ENCODE results near the gene HOXB5.

HOXB5 gene

DNA sequence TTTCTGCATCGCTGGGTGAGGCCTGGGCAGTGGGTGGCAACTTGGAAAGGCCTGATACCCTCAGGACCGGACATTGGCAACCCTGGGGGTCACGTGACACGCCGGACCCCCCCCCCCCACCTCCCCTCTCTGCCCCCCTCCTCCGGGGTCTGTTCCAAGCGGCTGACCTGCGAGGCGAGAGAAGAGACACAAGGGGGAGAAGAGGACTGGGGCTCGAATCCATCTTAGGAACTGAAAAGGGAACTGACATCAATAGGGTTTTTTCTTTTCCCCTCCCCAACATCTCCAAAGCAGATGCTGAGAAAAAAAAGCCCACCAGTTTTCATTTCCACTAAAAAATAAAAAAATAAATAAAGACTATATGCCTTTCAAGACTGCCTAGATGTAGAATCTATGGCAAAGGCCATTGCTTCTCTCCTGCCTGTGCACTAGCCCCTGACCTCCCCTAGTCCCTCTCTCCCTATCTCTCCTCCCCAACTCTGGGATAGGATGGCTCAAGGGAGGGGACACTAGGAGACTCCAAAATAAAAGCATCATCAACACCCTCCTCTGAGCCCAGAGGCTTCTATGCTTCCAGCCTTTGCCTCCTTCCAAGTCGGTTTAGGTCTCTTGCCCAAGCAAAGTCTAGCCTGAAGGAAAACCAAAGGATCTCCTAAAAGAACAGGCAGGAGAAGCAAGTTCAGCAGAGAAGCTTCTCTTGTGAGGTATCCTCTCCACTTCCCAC, 41.0 kb downstream of the HOXB5 start:
- no peak for TF ChIP-seq CTCF (IDR thresholded peaks at IDR 0.05; ENCODE audit: low read depth, low read length, missing control alignments)
- no peak overlapping the region for H3K4me3 ChIP-seq (replicated peaks; ENCODE audit: low read depth, low read length)
- DNase-seq (ENCODE audit: extremely low read depth, low read depth) = no peak

GRCh38 chr17:48551596-48552465, 41.7 kb downstream of the HOXB5 start:
- no peak for DNase-seq (ENCODE audit: extremely low read depth, low read depth)
- no peak for TF ChIP-seq CTCF (IDR thresholded peaks at IDR 0.05; ENCODE audit: low read depth, low read length, missing control alignments)
- H3K4me3 ChIP-seq (replicated peaks; ENCODE audit: low read depth, low read length) = no peak overlapping the region

GRCh38 chr17:48551214-48551555, 42.4 kb downstream of the HOXB5 start:
- no peak for TF ChIP-seq CTCF (IDR thresholded peaks at IDR 0.05; ENCODE audit: low read depth, low read length, missing control alignments)
- no peak overlapping the region for H3K4me3 ChIP-seq (replicated peaks; ENCODE audit: low read depth, low read length)

DNA sequence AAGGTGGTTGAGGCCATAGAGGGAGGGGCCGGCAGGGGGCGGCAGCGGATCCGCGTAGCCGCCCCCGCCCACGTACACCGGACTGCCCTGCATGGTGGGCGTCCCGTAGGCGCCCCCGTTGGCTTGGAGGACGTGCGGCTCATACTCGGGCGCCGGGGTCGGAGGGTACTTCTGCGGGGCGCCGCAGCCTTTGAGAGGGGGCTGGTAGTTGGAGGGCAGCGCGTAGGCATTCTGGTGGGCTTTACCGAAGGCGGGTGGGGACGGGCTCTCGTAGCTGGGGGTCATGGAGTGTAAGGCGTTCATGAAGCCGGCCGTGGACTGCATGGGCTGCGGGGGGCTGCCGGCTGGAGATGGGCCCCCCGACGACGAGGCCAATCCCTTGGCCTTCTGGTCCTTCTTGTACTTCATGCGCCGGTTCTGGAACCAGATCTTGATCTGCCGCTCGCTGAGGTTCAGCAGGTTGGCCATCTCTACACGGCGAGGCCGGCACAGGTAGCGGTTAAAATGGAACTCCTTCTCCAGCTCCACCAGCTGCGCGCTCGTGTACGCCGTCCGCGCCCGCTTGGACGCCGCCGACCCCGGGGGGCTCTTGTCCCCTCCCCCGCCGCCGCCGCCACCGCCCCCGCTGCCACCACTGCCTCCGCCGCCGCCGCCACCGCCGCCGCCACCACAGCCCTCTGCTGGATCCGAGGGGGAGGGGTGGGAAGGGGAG, 42.9 kb downstream of the HOXB5 start:
- H3K4me3 ChIP-seq (replicated peaks; ENCODE audit: low read depth, low read length) = no peak overlapping the region
- DNase-seq (ENCODE audit: extremely low read depth, low read depth) = no peak
- no peak for TF ChIP-seq CTCF (IDR thresholded peaks at IDR 0.05; ENCODE audit: low read depth, low read length, missing control alignments)

More at GRCh38 chr17:48551214-48551555, 42.4 kb downstream of the HOXB5 start:
- no peak for DNase-seq (ENCODE audit: extremely low read depth, low read depth)

- TF ChIP-seq CTCF (IDR thresholded peaks at IDR 0.05; ENCODE audit: low read depth, low read length, missing control alignments) = no peak
- no peak overlapping the region for H3K4me3 ChIP-seq (replicated peaks; ENCODE audit: low read depth, low read length)
- no peak for DNase-seq (ENCODE audit: extremely low read depth, low read depth)
Measured at GRCh38 chr17:48549914-48550501, 43.6 kb downstream of the HOXB5 start.

GRCh38 chr17:48549281-48549630, 44.3 kb downstream of the HOXB5 start:
- no peak for TF ChIP-seq CTCF (IDR thresholded peaks at IDR 0.05; ENCODE audit: low read depth, low read length, missing control alignments)
- no peak overlapping the region for H3K4me3 ChIP-seq (replicated peaks; ENCODE audit: low read depth, low read length)
- DNase-seq (ENCODE audit: extremely low read depth, low read depth) = no peak
